Stimulated activated CD4-positive, alpha-beta T cell treated with anti-CD3 and anti-CD28 coated beads, Interleukin-4, amount 100 ng/mL, for 1 hour (primary cell): Measurements from ENCODE around the gene UGT2B28.
"Not testable (repeated sequence)": the region's sequence is repeated elsewhere in the genome, so short reads cannot be mapped to it uniquely, and the experiment has no call there.

Source experiments
- DNase-seq: peaks from one replicate; pipeline ENCODE4 v3.0.0-alpha.2; 2020

UGT2B28 gene

DNA sequence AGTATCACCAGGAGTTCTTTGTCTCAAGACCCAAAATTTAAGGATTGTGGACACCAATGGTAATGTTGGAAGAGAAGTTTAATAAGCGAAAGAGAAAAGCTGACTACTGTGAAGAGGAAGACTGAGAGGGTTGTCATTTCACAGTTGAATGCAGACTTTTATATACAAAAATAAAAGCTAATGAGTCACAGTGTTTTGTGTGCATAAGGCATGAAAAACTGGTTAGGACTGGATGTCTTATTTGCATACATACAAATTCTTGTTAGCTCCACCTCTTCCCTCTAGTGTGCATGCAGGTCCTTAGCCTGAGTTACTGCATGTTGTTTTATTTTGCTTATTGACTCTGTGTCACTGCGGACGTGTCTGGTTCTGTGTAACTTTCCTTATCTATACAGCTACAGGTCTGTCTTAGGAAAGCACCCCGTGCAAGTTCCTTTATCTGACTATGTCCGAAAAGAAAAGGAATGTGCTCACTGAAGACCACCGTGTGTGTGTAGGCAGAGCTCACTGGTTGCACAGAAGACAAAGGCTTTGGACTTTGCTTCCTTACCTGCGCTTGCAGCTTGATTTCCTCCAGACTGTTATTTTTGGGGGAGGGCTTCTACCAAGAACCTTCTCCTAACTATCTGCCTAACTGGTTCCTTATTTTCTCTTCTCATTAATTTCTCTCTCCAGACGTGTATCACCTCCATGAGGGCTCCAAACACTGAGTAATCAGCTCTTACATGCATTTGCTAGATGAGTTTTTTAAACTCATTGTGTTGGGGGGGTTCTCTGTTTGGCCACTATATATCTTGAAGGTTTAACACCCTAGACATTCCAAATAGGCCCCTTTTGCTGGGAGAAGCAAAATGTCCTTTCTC, 63.5 kb downstream of the UGT2B28 start:
- not testable (repeated sequence) for DNase-seq
